ENCODE results near the gene PRICKLE2. TPM values are rescaled to one million over a fixed set of nuclear protein-coding genes. Genes with fewer than 3 reads are reported as not detected.

The PRICKLE2 gene
- total and polyA plus RNA-seq, 2 experiments from 2014 or later, result 1.1 to 12.5 TPM

- Histone ChIP-seq H3K9me2 (ENCODE audit: insufficient read depth) (0 out of 2 replicates have a peak, but pooled peaks cover 3% of the 10 kb centered on the region), H3K4me3 (no peak overlapping the region), H3K27ac (ENCODE audit: low read depth) (no peak overlapping the region), H3K4me2 (no peak overlapping the region), H3F3A (replicated peaks; ENCODE audit: low read depth) (no peaks in the 10 kb centered on the region), H4K20me1 (replicated peaks; ENCODE audit: insufficient read depth) (no peaks in the 10 kb centered on the region), H2AFZ (no peak overlapping the region), H3K79me2 (replicated peaks; ENCODE audit: insufficient read depth) (no peaks in the 10 kb centered on the region), H3K27me3 (ENCODE audit: insufficient read depth) (no peaks in the 10 kb centered on the region), H3K36me3 (ENCODE audit: insufficient read depth) (no peaks in the 10 kb centered on the region), H3K4me1 (ENCODE audit: insufficient read depth) (peaks cover 31% of the 10 kb centered on the region; the same call in 1 of the 2 replicates)
- Mint-ChIP-seq H3K4me1 (peaks cover 39% of the 10 kb centered on the region), H3K4me3 (no peak overlapping the region), H3K9me3 (no peaks in the 10 kb centered on the region; the same call in 2 of the 3 replicates), H3K27me3 (ENCODE audit: insufficient read depth, low read depth, poor library complexity) (peaks cover 4% of the 10 kb centered on the region), H3K27ac (no peak overlapping the region; the same call in 1 of the 2 replicates), H3K36me3 (ENCODE audit: low read depth) (peaks cover 7% of the 10 kb centered on the region; the same call in 2 of the 3 replicates)
- TF ChIP-seq EZH2 (IDR thresholded peaks at IDR 0.05; ENCODE audit: low read depth, unreplicated experiment), result no peak
- TF ChIP-seq, protein P1, sequence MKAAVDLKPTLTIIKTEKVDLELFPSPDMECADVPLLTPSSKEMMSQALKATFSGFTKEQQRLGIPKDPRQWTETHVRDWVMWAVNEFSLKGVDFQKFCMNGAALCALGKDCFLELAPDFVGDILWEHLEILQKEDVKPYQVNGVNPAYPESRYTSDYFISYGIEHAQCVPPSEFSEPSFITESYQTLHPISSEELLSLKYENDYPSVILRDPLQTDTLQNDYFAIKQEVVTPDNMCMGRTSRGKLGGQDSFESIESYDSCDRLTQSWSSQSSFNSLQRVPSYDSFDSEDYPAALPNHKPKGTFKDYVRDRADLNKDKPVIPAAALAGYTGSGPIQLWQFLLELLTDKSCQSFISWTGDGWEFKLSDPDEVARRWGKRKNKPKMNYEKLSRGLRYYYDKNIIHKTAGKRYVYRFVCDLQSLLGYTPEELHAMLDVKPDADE (IDR thresholded peaks at IDR 0.05), result no peak
- TF ChIP-seq EZH2phosphoT487 (IDR thresholded peaks at IDR 0.05; ENCODE audit: unreplicated experiment), result no peak
- TF ChIP-seq CTCF (conservative IDR thresholded peaks at IDR 0.05; ENCODE audit: low read depth in 2 of 2), result no peak
- ATAC-seq, result peak; percentile 14; the same call in 1 of the 3 replicates
- no peak for DNase-seq (ENCODE audit: low spot score)
Measured at GRCh38 chr3:64108784-64109317, 116.4 kb downstream of the PRICKLE2 start.

DNA sequence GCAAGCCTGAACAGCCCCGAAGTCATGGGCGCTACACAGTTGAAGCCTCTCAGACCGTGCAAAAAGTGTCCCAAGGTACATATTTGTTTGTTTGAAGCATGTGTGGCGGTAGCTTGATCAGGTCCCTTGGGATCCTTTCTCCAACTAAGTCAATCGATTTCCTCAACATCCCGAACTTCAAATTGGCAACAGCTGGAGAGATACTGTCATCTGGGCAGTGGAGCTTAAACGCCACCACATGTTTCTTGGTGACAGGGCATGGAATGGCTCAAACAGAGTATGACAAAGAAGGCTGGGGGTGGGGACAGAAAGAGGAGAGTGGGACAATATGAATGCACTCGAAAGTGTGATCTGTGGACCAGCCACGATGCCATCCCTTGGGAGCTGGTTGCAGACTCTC lies 117.0 kb downstream of the PRICKLE2 start:
- no peaks in the 10 kb centered on the region for H3K79me2 ChIP-seq (replicated peaks; ENCODE audit: insufficient read depth)
- H3K27ac ChIP-seq (ENCODE audit: low read depth), result no peak overlapping the region
- Mint-ChIP-seq H3K9me3 (no peaks in the 10 kb centered on the region), H3K4me1 (peaks cover 39% of the 10 kb centered on the region), H3K36me3 (ENCODE audit: low read depth) (peaks cover 5% of the 10 kb centered on the region; the same call in 2 of the 3 replicates), H3K4me3 (no peak overlapping the region), H3K27me3 (ENCODE audit: insufficient read depth, low read depth, poor library complexity) (peaks cover 4% of the 10 kb centered on the region), H3K27ac (no peak overlapping the region)
- no peak overlapping the region for H3K4me3 ChIP-seq
- no peaks in the 10 kb centered on the region for H3F3A ChIP-seq (replicated peaks; ENCODE audit: low read depth)
- H4K20me1 ChIP-seq (replicated peaks; ENCODE audit: insufficient read depth), result no peaks in the 10 kb centered on the region
- DNase-seq (ENCODE audit: low spot score) (no peak), ATAC-seq (no peak)
- no peak for TF ChIP-seq NANOG (IDR thresholded peaks at IDR 0.05; ENCODE audit: borderline replicate concordance)
- TF ChIP-seq EZH2 (IDR thresholded peaks at IDR 0.05; ENCODE audit: low read depth, unreplicated experiment), result no peak
- H2AFZ ChIP-seq, result no peak overlapping the region
- no peak overlapping the region for H3K4me2 ChIP-seq
- H3K36me3 ChIP-seq (ENCODE audit: insufficient read depth), result no peaks in the 10 kb centered on the region
- no peaks in the 10 kb centered on the region for H3K27me3 ChIP-seq (ENCODE audit: insufficient read depth)
- 0 out of 2 replicates have a peak, but pooled peaks cover 3% of the 10 kb centered on the region for H3K9me2 ChIP-seq (ENCODE audit: insufficient read depth)
- peaks cover 31% of the 10 kb centered on the region; the same call in 1 of the 2 replicates for H3K4me1 ChIP-seq (ENCODE audit: insufficient read depth)

- H3F3A ChIP-seq (replicated peaks; ENCODE audit: low read depth), result no peaks in the 10 kb centered on the region
- no peaks in the 10 kb centered on the region for H4K20me1 ChIP-seq (replicated peaks; ENCODE audit: insufficient read depth)
- peaks cover 4% of the 10 kb centered on the region for H3K27me3 Mint-ChIP-seq (ENCODE audit: insufficient read depth, low read depth, poor library complexity)
- H3K4me3 ChIP-seq, result no peak overlapping the region
- ATAC-seq, result no peak
- H3K4me1 ChIP-seq (ENCODE audit: insufficient read depth), result peaks cover 31% of the 10 kb centered on the region; the same call in 1 of the 2 replicates
- H3K36me3 ChIP-seq (ENCODE audit: insufficient read depth), result no peaks in the 10 kb centered on the region
- H3K79me2 ChIP-seq (replicated peaks; ENCODE audit: insufficient read depth), result no peaks in the 10 kb centered on the region
- H3K27ac Mint-ChIP-seq, result no peak overlapping the region; the same call in 1 of the 2 replicates
- H3K27me3 ChIP-seq (ENCODE audit: insufficient read depth), result no peaks in the 10 kb centered on the region
- 0 out of 2 replicates have a peak, but pooled peaks cover 2% of the 10 kb centered on the region for H3K9me2 ChIP-seq (ENCODE audit: insufficient read depth)
- H3K4me3 Mint-ChIP-seq, result no peak overlapping the region
- no peak for DNase-seq (ENCODE audit: low spot score)
- peaks cover 39% of the 10 kb centered on the region for H3K4me1 Mint-ChIP-seq
- H3K27ac ChIP-seq (ENCODE audit: low read depth), result no peak overlapping the region
- no peak overlapping the region for H2AFZ ChIP-seq
- no peaks in the 10 kb centered on the region for H3K36me3 Mint-ChIP-seq (ENCODE audit: low read depth)
- H3K4me2 ChIP-seq, result peak overlapping the region; percentile 63; the same call in 1 of the 2 replicates
- no peaks in the 10 kb centered on the region for H3K9me3 Mint-ChIP-seq
- TF ChIP-seq CREB1 (CRISPR knock-in tag; IDR thresholded peaks at IDR 0.05; ENCODE audit: low read depth), result no peak
- TF ChIP-seq, protein P1 (IDR thresholded peaks at IDR 0.05), result no peak
- TF ChIP-seq STAT1 (IDR thresholded peaks at IDR 0.05; ENCODE audit: unreplicated experiment), result no peak
- TF ChIP-seq, protein P2, sequence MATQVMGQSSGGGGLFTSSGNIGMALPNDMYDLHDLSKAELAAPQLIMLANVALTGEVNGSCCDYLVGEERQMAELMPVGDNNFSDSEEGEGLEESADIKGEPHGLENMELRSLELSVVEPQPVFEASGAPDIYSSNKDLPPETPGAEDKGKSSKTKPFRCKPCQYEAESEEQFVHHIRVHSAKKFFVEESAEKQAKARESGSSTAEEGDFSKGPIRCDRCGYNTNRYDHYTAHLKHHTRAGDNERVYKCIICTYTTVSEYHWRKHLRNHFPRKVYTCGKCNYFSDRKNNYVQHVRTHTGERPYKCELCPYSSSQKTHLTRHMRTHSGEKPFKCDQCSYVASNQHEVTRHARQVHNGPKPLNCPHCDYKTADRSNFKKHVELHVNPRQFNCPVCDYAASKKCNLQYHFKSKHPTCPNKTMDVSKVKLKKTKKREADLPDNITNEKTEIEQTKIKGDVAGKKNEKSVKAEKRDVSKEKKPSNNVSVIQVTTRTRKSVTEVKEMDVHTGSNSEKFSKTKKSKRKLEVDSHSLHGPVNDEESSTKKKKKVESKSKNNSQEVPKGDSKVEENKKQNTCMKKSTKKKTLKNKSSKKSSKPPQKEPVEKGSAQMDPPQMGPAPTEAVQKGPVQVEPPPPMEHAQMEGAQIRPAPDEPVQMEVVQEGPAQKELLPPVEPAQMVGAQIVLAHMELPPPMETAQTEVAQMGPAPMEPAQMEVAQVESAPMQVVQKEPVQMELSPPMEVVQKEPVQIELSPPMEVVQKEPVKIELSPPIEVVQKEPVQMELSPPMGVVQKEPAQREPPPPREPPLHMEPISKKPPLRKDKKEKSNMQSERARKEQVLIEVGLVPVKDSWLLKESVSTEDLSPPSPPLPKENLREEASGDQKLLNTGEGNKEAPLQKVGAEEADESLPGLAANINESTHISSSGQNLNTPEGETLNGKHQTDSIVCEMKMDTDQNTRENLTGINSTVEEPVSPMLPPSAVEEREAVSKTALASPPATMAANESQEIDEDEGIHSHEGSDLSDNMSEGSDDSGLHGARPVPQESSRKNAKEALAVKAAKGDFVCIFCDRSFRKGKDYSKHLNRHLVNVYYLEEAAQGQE (IDR thresholded peaks at IDR 0.05; ENCODE audit: unreplicated experiment), result no peak
- TF ChIP-seq JUNB (IDR thresholded peaks at IDR 0.05; ENCODE audit: unreplicated experiment), result no peak
Measured at GRCh38 chr3:64107190-64107589, 118.1 kb downstream of the PRICKLE2 start.

All from GM23338 (cell line).